ENCODE data around the gene GPR183.

Gene GPR183

GRCh38 chr13:99311137-99311536, 3.9 kb upstream of the GPR183 start:
- peak; percentile 67 for DNase-seq

GRCh38 chr13:99310382-99311031, 3.3 kb upstream of the GPR183 start:
- no peak for DNase-seq

- DNase-seq, result no peak
These were observed 1.4 kb upstream of the GPR183 start for GRCh38 chr13:99308471-99309087.

- DNase-seq, result peak; percentile 89
These were observed 595 bp upstream of the GPR183 start for GRCh38 chr13:99307648-99308339.

GRCh38 chr13:99305566-99305965, 1.6 kb downstream of the GPR183 start:
- DNase-seq, result no peak

GRCh38 chr13:99305158-99305557, 2.0 kb downstream of the GPR183 start:
- no peak for DNase-seq

GRCh38 chr13:99304541-99304940, 2.7 kb downstream of the GPR183 start:
- no peak for DNase-seq

- peak; percentile 81 for DNase-seq
These were observed 3.2 kb downstream of the GPR183 start for GRCh38 chr13:99303863-99304521.

GRCh38 chr13:99302637-99303505, 4.3 kb downstream of the GPR183 start:
- no peak for DNase-seq

- DNase-seq, result no peak
These were observed 5.1 kb downstream of the GPR183 start for GRCh38 chr13:99301913-99302636.

- DNase-seq, result no peak
These were observed 6.0 kb downstream of the GPR183 start for GRCh38 chr13:99301056-99301838.

GRCh38 chr13:99299920-99300341, 7.3 kb downstream of the GPR183 start:
- DNase-seq, result no peak

GRCh38 chr13:99299256-99299919, 7.8 kb downstream of the GPR183 start:
- DNase-seq, result no peak

- no peak for DNase-seq
These were observed 9.1 kb downstream of the GPR183 start for GRCh38 chr13:99298056-99298455.

GRCh38 chr13:99297331-99297730, 9.9 kb downstream of the GPR183 start:
- DNase-seq, result no peak

- no peak for DNase-seq
These were observed 10.8 kb downstream of the GPR183 start for GRCh38 chr13:99296398-99296797.

GRCh38 chr13:99295488-99296252, 11.5 kb downstream of the GPR183 start:
- no peak for DNase-seq

- no peak for DNase-seq
These were observed 12.2 kb downstream of the GPR183 start for GRCh38 chr13:99294958-99295357.

- DNase-seq, result no peak
These were observed 13.0 kb downstream of the GPR183 start for GRCh38 chr13:99294198-99294597.

GRCh38 chr13:99293178-99293577, 14.0 kb downstream of the GPR183 start:
- no peak for DNase-seq

Data from stimulated activated CD4-positive, alpha-beta T cell treated with anti-CD3 and anti-CD28 coated beads, Interleukin-15, amount 100 ng/mL, for 24 hours (primary cell).